GM21619 (cell line): ENCODE results near the gene SH3GL2.

Experiments used
- ATAC-seq: cut with Tn5 transposase; IDR thresholded peaks from one replicate; pipeline ENCODE4 v1.9.1; 2021; ENCODE audit not compliant: unreplicated experiment

SH3GL2 gene

GRCh38 chr9:17609312-17610005 lies 30.6 kb downstream of the SH3GL2 start:
- no peak for ATAC-seq

DNA sequence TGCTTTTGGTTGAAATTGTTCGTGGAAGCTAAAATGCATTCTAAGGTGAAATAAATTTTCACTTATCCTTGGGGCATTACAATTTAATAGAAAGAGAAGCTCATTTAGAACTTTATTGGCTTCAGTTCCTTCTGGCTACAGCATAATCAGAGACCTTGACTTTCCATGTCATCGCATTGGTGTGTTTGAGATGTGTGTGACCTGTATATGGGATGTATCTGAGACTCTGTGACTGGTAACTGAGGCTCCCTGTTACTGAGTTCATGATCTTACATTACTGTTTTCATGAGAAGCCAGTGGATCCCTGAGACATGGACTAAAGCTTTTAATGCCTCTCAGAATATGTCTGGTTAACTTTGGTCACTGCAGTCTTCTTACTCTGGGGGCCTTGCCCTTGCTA lies 32.5 kb downstream of the SH3GL2 start:
- no peak for ATAC-seq

DNA sequence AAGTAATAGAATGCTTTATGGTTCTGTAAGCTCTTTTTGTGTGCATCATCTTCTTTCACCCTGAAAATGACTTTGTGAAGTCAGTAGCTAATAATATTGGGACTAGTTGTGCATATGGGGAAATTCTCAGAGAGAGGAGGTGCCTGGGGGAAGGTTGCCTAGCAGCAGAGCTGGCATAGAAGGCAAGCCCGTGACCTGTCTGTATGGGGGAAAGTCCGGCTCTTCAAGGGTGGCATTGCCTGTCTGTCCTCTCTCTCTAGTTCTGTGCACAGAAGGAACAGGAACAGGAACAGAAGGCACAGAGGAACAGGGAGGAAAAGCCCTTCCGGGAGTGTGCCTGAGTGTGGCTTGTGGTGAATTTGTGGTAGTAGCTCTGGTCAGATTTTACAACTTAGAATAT lies 33.1 kb downstream of the SH3GL2 start:
- no peak for ATAC-seq

DNA sequence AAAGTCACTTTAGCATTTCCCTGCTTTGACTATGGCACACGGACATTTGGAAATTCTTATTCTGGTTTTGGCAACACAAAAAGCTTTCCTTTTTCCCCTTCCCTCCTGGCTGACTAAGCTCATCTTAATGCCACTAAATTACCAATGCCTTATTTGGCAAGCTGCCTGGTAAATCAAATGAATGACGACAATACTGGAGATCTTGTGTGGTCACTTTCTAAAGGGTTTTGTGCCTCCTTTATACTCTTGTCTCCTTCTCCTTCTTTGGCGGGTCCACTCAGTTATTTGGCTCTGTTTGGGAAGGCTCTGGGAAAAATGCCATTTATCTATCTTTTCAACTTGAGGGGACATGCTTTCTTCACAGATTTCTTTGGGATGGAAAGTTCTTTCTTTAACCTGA lies 34.9 kb downstream of the SH3GL2 start:
- no peak for ATAC-seq

- ATAC-seq, result no peak
These were observed 35.4 kb downstream of the SH3GL2 start for GRCh38 chr9:17614250-17614649.

- no peak for ATAC-seq
These were observed 36.0 kb downstream of the SH3GL2 start for GRCh38 chr9:17614903-17615302.

GRCh38 chr9:17622141-17622540 lies 43.3 kb downstream of the SH3GL2 start:
- ATAC-seq, result no peak

GRCh38 chr9:17622749-17623148 lies 43.9 kb downstream of the SH3GL2 start:
- no peak for ATAC-seq

GRCh38 chr9:17623965-17624364 lies 45.1 kb downstream of the SH3GL2 start:
- no peak for ATAC-seq

- ATAC-seq, result no peak
These were observed 45.7 kb downstream of the SH3GL2 start for GRCh38 chr9:17624571-17624970.

- no peak for ATAC-seq
These were observed 47.0 kb downstream of the SH3GL2 start for GRCh38 chr9:17625644-17626388.

DNA sequence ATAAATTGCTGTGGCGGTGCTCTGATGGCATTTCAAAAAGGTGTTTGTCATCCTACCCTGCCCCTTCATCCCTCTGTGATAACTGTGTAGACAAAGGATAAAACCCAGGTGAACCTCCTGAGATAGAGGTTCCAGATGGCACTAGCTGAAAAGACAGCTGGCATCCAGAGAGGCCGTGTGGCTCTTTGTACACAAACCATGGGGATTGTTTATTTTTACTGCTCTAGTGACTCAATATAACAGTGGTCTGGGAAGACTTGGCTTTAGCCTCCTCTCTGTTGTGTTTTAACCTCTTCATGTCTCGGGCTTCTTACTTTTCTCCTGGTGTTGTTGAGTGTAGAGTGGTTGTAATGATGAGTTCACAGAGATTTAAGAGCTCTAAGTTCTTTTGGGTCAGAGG lies 48.8 kb downstream of the SH3GL2 start:
- ATAC-seq, result no peak

GRCh38 chr9:17628624-17629023 lies 49.8 kb downstream of the SH3GL2 start:
- no peak for ATAC-seq

GRCh38 chr9:17630531-17630949 lies 51.7 kb downstream of the SH3GL2 start:
- no peak for ATAC-seq

GRCh38 chr9:17631396-17631795 lies 52.5 kb downstream of the SH3GL2 start:
- no peak for ATAC-seq

- ATAC-seq, result no peak
These were observed 54.1 kb downstream of the SH3GL2 start for GRCh38 chr9:17632994-17633393.

GRCh38 chr9:17635115-17635890 lies 56.4 kb downstream of the SH3GL2 start:
- ATAC-seq, result no peak

- no peak for ATAC-seq
These were observed 57.5 kb downstream of the SH3GL2 start for GRCh38 chr9:17636349-17636748.

DNA sequence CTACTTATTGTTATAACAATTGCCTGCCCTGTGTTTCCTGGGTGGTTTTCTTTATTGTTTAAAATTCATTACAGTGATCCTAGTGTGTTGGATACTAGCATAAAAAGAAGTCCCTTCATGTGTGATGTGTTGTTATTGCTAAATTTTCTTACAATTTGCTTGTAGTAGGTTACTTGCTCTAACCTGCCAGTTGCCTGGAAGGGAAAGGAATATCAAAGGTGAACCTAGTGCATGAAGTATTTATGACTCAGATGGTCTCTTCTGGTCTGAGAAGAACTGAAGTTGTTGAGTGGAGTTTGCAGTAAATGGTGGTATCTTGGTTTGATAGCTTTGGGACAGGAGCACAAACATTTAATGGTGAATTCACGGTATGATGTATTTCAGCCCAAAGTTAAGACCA lies 58.0 kb downstream of the SH3GL2 start:
- no peak for ATAC-seq

- ATAC-seq, result no peak
These were observed 58.4 kb downstream of the SH3GL2 start for GRCh38 chr9:17637229-17637628.

DNA sequence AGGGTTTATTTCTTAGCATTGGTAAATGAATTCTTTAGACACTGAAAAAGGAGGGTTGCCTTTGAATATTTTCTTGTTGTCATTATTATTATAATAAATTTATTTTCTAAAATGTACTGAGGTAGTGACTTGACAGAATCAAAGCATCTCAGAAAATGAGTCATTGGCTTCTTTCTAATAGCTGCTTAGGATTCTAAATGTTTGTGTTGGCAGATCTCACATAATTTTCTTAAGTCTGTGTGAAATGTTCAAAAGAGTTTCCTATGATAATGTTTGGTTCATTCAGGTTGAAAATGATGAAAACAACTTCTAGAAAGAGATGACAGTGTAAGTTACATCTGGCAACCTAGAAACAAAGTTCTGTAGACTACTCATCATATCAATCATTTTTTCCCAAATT lies 69.7 kb downstream of the SH3GL2 start:
- no peak for ATAC-seq

DNA sequence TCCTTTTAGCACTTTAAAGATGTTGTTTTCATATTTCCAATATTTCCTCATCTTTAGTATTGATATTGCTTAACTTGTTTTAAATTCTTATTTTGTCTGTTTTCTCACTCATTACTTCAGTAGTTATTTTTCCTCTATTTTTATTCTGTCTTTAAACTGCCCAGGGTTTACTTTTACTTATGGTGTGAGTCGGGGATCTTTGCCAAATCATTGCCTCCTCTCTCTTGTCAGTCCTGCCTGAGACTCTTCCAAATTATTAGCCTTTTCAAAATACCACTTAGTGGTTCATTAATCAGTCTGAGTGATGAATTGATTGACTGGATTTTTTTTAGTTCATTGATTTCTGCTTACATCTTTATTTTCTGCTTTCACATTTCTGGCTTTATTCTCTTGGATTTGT lies 72.9 kb downstream of the SH3GL2 start:
- no peak for ATAC-seq
